ENCODE results near the gene GPR22.

GPR22 gene

GRCh38 chr7:107463139-107464078, 6.4 kb upstream of the GPR22 start:
- Histone ChIP-seq H3K4me3 (replicated peaks; ENCODE audit: insufficient read depth, low read length) (no peak overlapping the region), H3K27me3 (ENCODE audit: insufficient read depth, poor library complexity, severe bottlenecking) (no peaks in the 10 kb centered on the region), H3K27ac (replicated peaks) (no peak overlapping the region)
- peak in 1 of 2 experiments; percentile 44 for DNase-seq (ENCODE audit: low read depth in 1 of 2, low spot score in 1 of 2)
- TF ChIP-seq SPI1 (IDR thresholded peaks at IDR 0.05; ENCODE audit: borderline replicate concordance, low read depth), result no peak
- peak; percentile 20 for TF ChIP-seq CTCF (IDR thresholded peaks at IDR 0.05; ENCODE audit: insufficient read depth, low read length)
- no peak for TF ChIP-seq GABPA (IDR thresholded peaks at IDR 0.05; ENCODE audit: low read depth)
- TF ChIP-seq REST (IDR thresholded peaks at IDR 0.05; ENCODE audit: insufficient replicate concordance, low read depth), result no peak

GRCh38 chr7:107464666-107465226, 5.1 kb upstream of the GPR22 start:
- H3K27ac ChIP-seq (replicated peaks), result no peak overlapping the region
- TF ChIP-seq GABPA (IDR thresholded peaks at IDR 0.05; ENCODE audit: low read depth) (no peak), SPI1 (IDR thresholded peaks at IDR 0.05; ENCODE audit: borderline replicate concordance, low read depth) (no peak), REST (IDR thresholded peaks at IDR 0.05; ENCODE audit: insufficient replicate concordance, low read depth) (no peak), POLR2AphosphoS5 (IDR thresholded peaks at IDR 0.05; ENCODE audit: low read depth) (no peak), CTCF (IDR thresholded peaks at IDR 0.05; ENCODE audit: insufficient read depth, low read length) (no peak)
- no peaks in the 10 kb centered on the region for H3K27me3 ChIP-seq (ENCODE audit: insufficient read depth, poor library complexity, severe bottlenecking)
- no peak overlapping the region for H3K4me3 ChIP-seq (replicated peaks; ENCODE audit: insufficient read depth, low read length)
- DNase-seq (ENCODE audit: low read depth in 1 of 2, low spot score in 1 of 2), result no peak

GRCh38 chr7:107467972-107468371, 1.9 kb upstream of the GPR22 start:
- H3K27me3 ChIP-seq (ENCODE audit: insufficient read depth, poor library complexity, severe bottlenecking), result no peaks in the 10 kb centered on the region
- no peak for TF ChIP-seq GABPA (IDR thresholded peaks at IDR 0.05; ENCODE audit: low read depth)
- TF ChIP-seq REST (IDR thresholded peaks at IDR 0.05; ENCODE audit: insufficient replicate concordance, low read depth), result no peak
- no peak for TF ChIP-seq SPI1 (IDR thresholded peaks at IDR 0.05; ENCODE audit: borderline replicate concordance, low read depth)
- no peak for TF ChIP-seq POLR2AphosphoS5 (IDR thresholded peaks at IDR 0.05; ENCODE audit: low read depth)
- TF ChIP-seq CTCF (IDR thresholded peaks at IDR 0.05; ENCODE audit: insufficient read depth, low read length), result no peak
- no peak overlapping the region for H3K27ac ChIP-seq (replicated peaks)
- no peak for DNase-seq (ENCODE audit: low read depth in 1 of 2, low spot score in 1 of 2)
- no peak overlapping the region for H3K4me3 ChIP-seq (replicated peaks; ENCODE audit: insufficient read depth, low read length)

All from HL-60 (cell line).